ENCODE measurements around the gene ARAP2.

Gene ARAP2

DNA sequence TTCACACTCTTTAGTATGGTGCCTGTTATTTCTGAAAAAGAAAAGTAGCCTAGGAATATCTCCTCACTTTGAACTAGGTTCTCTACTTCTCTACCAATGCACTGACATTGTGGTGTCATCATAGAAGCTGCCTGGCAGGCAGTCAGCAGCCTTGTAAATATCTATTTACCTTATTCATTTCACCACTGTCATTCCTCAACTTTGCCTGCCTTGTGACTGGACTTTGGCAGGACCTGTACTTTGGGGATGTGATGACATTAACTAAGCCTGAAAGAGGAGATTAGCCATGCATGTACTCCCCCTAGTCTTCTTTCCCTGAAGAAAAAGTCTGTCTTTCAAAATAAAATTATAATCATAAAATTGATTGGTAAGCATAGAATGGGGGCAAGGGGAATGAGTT is 207.2 kb downstream of the ARAP2 start:
- no peak overlapping the region for H3K27ac ChIP-seq (ENCODE audit: low read depth, low read length)
- no peaks in the 10 kb centered on the region for H3K9me3 ChIP-seq (ENCODE audit: control insufficient read depth in 1 of 2, low read length in 2 of 2)
- H3K9ac ChIP-seq (ENCODE audit: low read depth in 1 of 2, low read length in 2 of 2) = no peak overlapping the region
- no peaks in the 10 kb centered on the region for H3K27me3 ChIP-seq (ENCODE audit: control insufficient read depth in 1 of 2, insufficient read depth in 2 of 2, low read length in 2 of 2)
- H3K4me1 ChIP-seq (ENCODE audit: control insufficient read depth in 1 of 2, insufficient read depth in 2 of 2, low read length in 2 of 2) = no peaks in the 10 kb centered on the region
- no peaks in the 10 kb centered on the region for H3K36me3 ChIP-seq (ENCODE audit: control insufficient read depth in 1 of 2, insufficient read depth in 2 of 2, low read length in 2 of 2)
- no peak overlapping the region for H3K4me3 ChIP-seq (ENCODE audit: low read depth in 1 of 2, low read length in 2 of 2)

DNA sequence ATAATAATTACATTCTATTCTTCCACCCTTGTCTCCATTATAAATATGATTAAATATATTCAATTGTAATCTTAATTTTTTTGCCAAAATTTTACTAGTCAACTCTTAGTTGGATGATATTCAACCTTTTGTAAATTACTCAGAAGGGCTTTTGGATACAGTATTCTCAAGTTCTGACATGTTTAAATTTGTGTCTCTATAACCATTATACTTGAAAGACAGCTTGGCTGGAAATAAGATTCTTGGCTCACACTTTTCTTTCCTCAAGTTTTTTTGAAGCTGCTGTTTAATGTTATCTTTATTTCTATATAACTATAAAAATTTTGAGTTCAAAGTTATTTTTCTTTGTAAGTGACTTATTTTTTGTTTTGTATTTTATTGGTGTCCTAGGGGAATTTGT is 214.4 kb downstream of the ARAP2 start:
- Histone ChIP-seq H3K27ac (ENCODE audit: low read depth, low read length) (no peak overlapping the region), H3K36me3 (ENCODE audit: control insufficient read depth in 1 of 2, insufficient read depth in 2 of 2, low read length in 2 of 2) (no peaks in the 10 kb centered on the region), H3K4me1 (ENCODE audit: control insufficient read depth in 1 of 2, insufficient read depth in 2 of 2, low read length in 2 of 2) (no peaks in the 10 kb centered on the region), H3K4me3 (ENCODE audit: low read depth in 1 of 2, low read length in 2 of 2) (no peak overlapping the region), H3K9ac (ENCODE audit: low read depth in 1 of 2, low read length in 2 of 2) (no peak overlapping the region), H3K9me3 (ENCODE audit: control insufficient read depth in 1 of 2, low read length in 2 of 2) (no peaks in the 10 kb centered on the region), H3K27me3 (ENCODE audit: control insufficient read depth in 1 of 2, insufficient read depth in 2 of 2, low read length in 2 of 2) (no peaks in the 10 kb centered on the region)

DNA sequence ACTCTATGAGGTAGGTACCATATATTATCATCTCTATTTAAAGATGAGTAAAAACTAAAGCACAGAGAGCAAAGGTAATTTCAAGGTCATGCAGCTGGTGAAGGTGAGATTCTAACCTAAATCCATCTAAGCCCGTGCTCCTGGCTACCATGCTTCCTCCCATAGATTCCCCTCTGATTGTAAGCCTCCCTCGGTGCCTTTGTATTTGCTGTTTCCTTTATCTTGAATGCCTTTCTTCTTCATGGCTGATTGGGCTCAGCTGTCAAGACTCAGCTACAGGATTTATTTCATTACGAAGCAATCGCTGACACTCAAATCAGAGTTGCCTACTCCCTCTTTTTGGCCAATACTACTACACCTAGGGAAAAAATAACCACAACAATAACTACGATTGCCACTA is 217.1 kb downstream of the ARAP2 start:
- H3K4me1 ChIP-seq (ENCODE audit: control insufficient read depth in 1 of 2, insufficient read depth in 2 of 2, low read length in 2 of 2) = no peaks in the 10 kb centered on the region
- H3K9me3 ChIP-seq (ENCODE audit: control insufficient read depth in 1 of 2, low read length in 2 of 2) = no peaks in the 10 kb centered on the region
- H3K27me3 ChIP-seq (ENCODE audit: control insufficient read depth in 1 of 2, insufficient read depth in 2 of 2, low read length in 2 of 2) = no peaks in the 10 kb centered on the region
- H3K27ac ChIP-seq (ENCODE audit: low read depth, low read length) = no peak overlapping the region
- no peak overlapping the region for H3K9ac ChIP-seq (ENCODE audit: low read depth in 1 of 2, low read length in 2 of 2)
- H3K36me3 ChIP-seq (ENCODE audit: control insufficient read depth in 1 of 2, insufficient read depth in 2 of 2, low read length in 2 of 2) = no peaks in the 10 kb centered on the region
- H3K4me3 ChIP-seq (ENCODE audit: low read depth in 1 of 2, low read length in 2 of 2) = no peak overlapping the region

DNA sequence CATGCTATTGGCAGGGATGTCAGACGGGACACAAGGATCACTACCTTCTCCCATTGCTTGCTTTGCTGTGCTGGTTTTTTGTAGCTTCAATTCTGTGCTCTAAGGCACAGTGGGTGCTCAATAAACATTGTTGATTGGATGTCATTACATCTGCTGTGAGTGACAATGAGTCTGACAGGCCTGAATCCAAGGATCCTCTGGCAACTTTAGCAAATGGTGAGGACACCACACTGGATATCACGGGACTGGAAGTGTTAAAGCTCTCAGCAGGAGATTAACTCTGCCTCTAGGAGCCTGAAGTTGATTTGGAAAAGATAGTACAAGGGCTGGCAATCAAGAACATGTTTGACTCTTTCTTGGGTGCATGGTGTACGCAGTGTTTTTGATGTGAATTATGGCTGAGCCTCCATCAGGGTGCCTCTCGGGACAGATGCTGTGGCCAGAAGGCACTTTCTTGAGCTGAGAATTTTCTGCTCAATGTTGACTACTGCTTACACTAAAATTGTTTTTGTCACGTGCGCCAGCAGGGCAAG is 217.9 kb downstream of the ARAP2 start:
- no peaks in the 10 kb centered on the region for H3K4me1 ChIP-seq (ENCODE audit: control insufficient read depth in 1 of 2, insufficient read depth in 2 of 2, low read length in 2 of 2)
- H3K27me3 ChIP-seq (ENCODE audit: control insufficient read depth in 1 of 2, insufficient read depth in 2 of 2, low read length in 2 of 2) = no peaks in the 10 kb centered on the region
- H3K4me3 ChIP-seq (ENCODE audit: low read depth in 1 of 2, low read length in 2 of 2) = no peak overlapping the region
- no peaks in the 10 kb centered on the region for H3K36me3 ChIP-seq (ENCODE audit: control insufficient read depth in 1 of 2, insufficient read depth in 2 of 2, low read length in 2 of 2)
- H3K9ac ChIP-seq (ENCODE audit: low read depth in 1 of 2, low read length in 2 of 2) = no peak overlapping the region
- H3K27ac ChIP-seq (ENCODE audit: low read depth, low read length) = no peak overlapping the region
- H3K9me3 ChIP-seq (ENCODE audit: control insufficient read depth in 1 of 2, low read length in 2 of 2) = no peaks in the 10 kb centered on the region

DNA sequence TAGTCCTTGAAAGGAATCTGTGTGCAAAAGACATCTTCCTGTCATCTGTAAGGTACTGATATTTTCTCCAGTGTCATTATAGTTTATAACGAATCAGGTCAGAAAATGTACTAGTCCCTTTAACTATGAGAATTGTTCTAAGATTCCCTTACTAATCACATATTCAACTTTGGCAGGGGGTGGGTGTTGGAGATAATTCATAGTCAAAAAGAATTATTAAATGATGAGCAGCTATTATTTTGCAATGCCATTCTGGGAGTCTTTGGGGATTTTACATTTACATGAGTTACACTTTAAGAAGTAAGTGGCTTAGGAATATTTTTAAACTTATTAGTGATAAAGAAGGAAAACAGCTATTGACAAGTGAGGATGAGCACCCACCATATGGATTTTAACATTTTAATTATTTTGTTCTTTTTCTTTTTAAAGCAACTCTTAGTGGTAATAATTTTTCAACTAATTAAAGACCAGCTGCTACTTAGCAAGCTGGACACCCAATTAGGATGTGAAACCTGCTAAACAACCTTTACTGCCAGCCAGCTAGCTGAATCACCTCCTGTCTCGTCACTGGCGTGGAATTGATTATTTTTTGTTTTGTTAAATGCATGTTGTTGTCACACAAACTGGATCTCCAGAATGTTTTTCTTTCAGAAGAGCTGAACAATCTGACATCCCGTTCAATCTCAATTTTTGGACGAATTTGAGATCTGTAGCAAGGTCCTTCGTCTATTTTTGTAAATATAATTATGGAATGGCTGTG is 219.2 kb downstream of the ARAP2 start:
- Histone ChIP-seq H3K4me1 (ENCODE audit: control insufficient read depth in 1 of 2, insufficient read depth in 2 of 2, low read length in 2 of 2) (no peaks in the 10 kb centered on the region), H3K27ac (ENCODE audit: low read depth, low read length) (no peak overlapping the region), H3K9me3 (ENCODE audit: control insufficient read depth in 1 of 2, low read length in 2 of 2) (no peaks in the 10 kb centered on the region), H3K9ac (ENCODE audit: low read depth in 1 of 2, low read length in 2 of 2) (no peak overlapping the region), H3K27me3 (ENCODE audit: control insufficient read depth in 1 of 2, insufficient read depth in 2 of 2, low read length in 2 of 2) (no peaks in the 10 kb centered on the region), H3K4me3 (ENCODE audit: low read depth in 1 of 2, low read length in 2 of 2) (no peak overlapping the region), H3K36me3 (ENCODE audit: control insufficient read depth in 1 of 2, insufficient read depth in 2 of 2, low read length in 2 of 2) (no peaks in the 10 kb centered on the region)

DNA sequence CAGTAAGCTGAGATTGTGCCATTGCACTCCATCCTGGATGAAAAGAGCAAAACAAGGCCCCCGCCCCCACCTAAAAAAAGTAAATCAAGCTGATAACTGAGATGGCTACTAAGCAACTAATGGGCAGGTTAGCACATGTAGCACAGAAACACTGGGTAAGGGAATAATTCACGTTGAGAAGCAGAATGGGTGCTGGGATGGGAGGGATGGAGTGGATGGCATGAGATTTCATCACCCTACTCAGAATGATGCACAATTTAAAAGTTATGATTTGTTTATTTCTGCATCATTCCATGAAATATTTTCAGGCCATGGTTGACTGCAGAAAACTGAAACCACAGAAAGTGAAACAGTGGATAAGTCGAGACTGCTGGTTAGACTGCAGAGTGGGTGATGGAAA is 224.0 kb downstream of the ARAP2 start:
- Histone ChIP-seq H3K4me1 (ENCODE audit: control insufficient read depth in 1 of 2, insufficient read depth in 2 of 2, low read length in 2 of 2) (no peaks in the 10 kb centered on the region), H3K4me3 (ENCODE audit: low read depth in 1 of 2, low read length in 2 of 2) (no peak overlapping the region)

More for the DNA sequence above, 224.0 kb downstream of the ARAP2 start:
- Histone ChIP-seq H3K9me3 (ENCODE audit: control insufficient read depth in 1 of 2, low read length in 2 of 2) (no peaks in the 10 kb centered on the region), H3K27ac (ENCODE audit: low read depth, low read length) (no peak overlapping the region), H3K27me3 (ENCODE audit: control insufficient read depth in 1 of 2, insufficient read depth in 2 of 2, low read length in 2 of 2) (no peaks in the 10 kb centered on the region), H3K9ac (ENCODE audit: low read depth in 1 of 2, low read length in 2 of 2) (no peak overlapping the region), H3K36me3 (ENCODE audit: control insufficient read depth in 1 of 2, insufficient read depth in 2 of 2, low read length in 2 of 2) (no peaks in the 10 kb centered on the region)

Data from duodenal mucosa (tissue), 2 donors.